Suppressor macrophage treated with lipopolysaccharide for 1 hour (primary cell): Measurements from ENCODE around the gene CIRBP.
"Not testable (repeated sequence)": the region's sequence is repeated elsewhere in the genome, so short reads cannot be mapped to it uniquely, and the experiment has no call there.

Experiments used
- DNase-seq, 3 donors: peaks; one replicate each; pipeline ENCODE4 v3.0.0-alpha.2; 2020 to 2022

The CIRBP gene

GRCh38 chr19:1293782-1294604 lies 24.9 kb downstream of the CIRBP start:
- DNase-seq: no peak

GRCh38 chr19:1294688-1295087 lies 25.6 kb downstream of the CIRBP start:
- DNase-seq: no peak

GRCh38 chr19:1295169-1296012 lies 26.3 kb downstream of the CIRBP start:
- peak; percentile 44 to 70 (median 49) for DNase-seq

GRCh38 chr19:1296078-1296477 lies 26.9 kb downstream of the CIRBP start:
- no peak for DNase-seq

- DNase-seq: no peak
Measured at GRCh38 chr19:1296575-1297271, 27.6 kb downstream of the CIRBP start.

- DNase-seq: no peak
Measured at GRCh38 chr19:1298235-1298634, 29.1 kb downstream of the CIRBP start.

- no peak for DNase-seq
Measured at GRCh38 chr19:1299801-1300200, 30.7 kb downstream of the CIRBP start.

- no peak for DNase-seq
Measured at GRCh38 chr19:1300744-1301490, 31.8 kb downstream of the CIRBP start.

- no peak for DNase-seq
Measured at GRCh38 chr19:1302533-1303239, 33.6 kb downstream of the CIRBP start.

GRCh38 chr19:1304197-1304924 lies 35.2 kb downstream of the CIRBP start:
- DNase-seq: no peak

GRCh38 chr19:1305354-1305753 lies 36.2 kb downstream of the CIRBP start:
- not testable (repeated sequence) for DNase-seq

- no peak for DNase-seq
Measured at GRCh38 chr19:1307320-1307719, 38.2 kb downstream of the CIRBP start.

GRCh38 chr19:1307755-1308303 lies 38.7 kb downstream of the CIRBP start:
- DNase-seq: no peak

- DNase-seq: no peak
Measured at GRCh38 chr19:1308718-1309117, 39.6 kb downstream of the CIRBP start.

GRCh38 chr19:1309977-1310852 lies 41.1 kb downstream of the CIRBP start:
- DNase-seq: no peak

GRCh38 chr19:1310853-1311180 lies 41.7 kb downstream of the CIRBP start:
- DNase-seq: no peak

GRCh38 chr19:1311543-1312091 lies 42.5 kb downstream of the CIRBP start:
- DNase-seq: no peak

GRCh38 chr19:1312767-1313694 lies 43.9 kb downstream of the CIRBP start:
- DNase-seq: no peak
